Measurements from ENCODE around the gene HAL. TPM values are rescaled to one million over a fixed set of nuclear protein-coding genes. Genes with fewer than 3 reads are reported as not detected.

HAL gene
- 1.8 TPM for total RNA-seq (2021; ENCODE audit: unreplicated experiment)
- polyA plus RNA-seq (2012): 0.40 and 0.90 TPM in 2 replicates
- Bru-seq, nascent RNA: percentile 46 among the genes with signal in this experiment
- percentile 53 among the genes with signal in this experiment for BruChase-seq, experiment 1, labeled RNA remaining after a 6-hour chase
- percentile 56 among the genes with signal in this experiment for BruChase-seq, experiment 2, labeled RNA remaining after a 2-hour chase
- long read RNA-seq: 0 reads

GRCh38 chr12:95996034-95996658, at the start of gene HAL:
Gene HAL, minus strand, starts transcription at chr12:95996344. Its CDS starts 434 bp downstream, at chr12:95995910.
- DNase-seq (ENCODE audit: low read depth, low spot score): no peak
- Histone ChIP-seq H3K36me3 (ENCODE audit: control insufficient read depth in 1 of 2, insufficient read depth in 2 of 2, low read length in 2 of 2) (no peaks in the 10 kb centered on the region; a peak in 1 of 4 replicates), H3K9ac (ENCODE audit: low read length) (no peak within 1 kb of the TSS), H3K79me2 (ENCODE audit: insufficient read depth, low read length) (no peaks in the 10 kb centered on the region), H4K20me1 (ENCODE audit: insufficient read depth) (no peaks in the 10 kb centered on the region), H3K27ac (ENCODE audit: low read depth, low read length) (no peak within 1 kb of the TSS), H3K4me2 (ENCODE audit: low read length) (no peak within 1 kb of the TSS), H2AFZ (ENCODE audit: low read depth, low read length, poor library complexity, severe bottlenecking) (no peak within 1 kb of the TSS), H3K9me3 (ENCODE audit: control insufficient read depth in 1 of 2, insufficient read depth in 1 of 2, low read depth in 1 of 2, low read length in 2 of 2) (no peaks in the 10 kb centered on the region), H3K4me3 (replicated peaks in 1 of 2; ENCODE audit: low read depth in 1 of 2, low read length in 2 of 2) (no peak within 1 kb of the TSS), H3K27me3 (ENCODE audit: insufficient read depth, low read length) (no peaks in the 10 kb centered on the region), H3K9me2 (ENCODE audit: insufficient read depth) (no peaks in the 10 kb centered on the region), H3K4me1 (ENCODE audit: control insufficient read depth in 1 of 2, insufficient read depth in 2 of 2, low read length in 2 of 2) (no peaks in the 10 kb centered on the region)
- no peak for ATAC-seq
- intact Hi-C loops (cut with micrococcal nuclease): no loop called here
- ChIA-PET POLR2A (no interaction called here), RAD21 (ENCODE audit: low non-redundant PET in 1 of 2, low total read pairs in 2 of 2, uncharacterized antibody in 2 of 2, unreplicated experiment in 2 of 2) (no interaction called here), CTCF (no interaction called here)
- TF ChIP-seq ELF1 (IDR thresholded peaks at IDR 0.05; ENCODE audit: borderline replicate concordance, low read depth): no peak
- TF ChIP-seq, protein P1, sequence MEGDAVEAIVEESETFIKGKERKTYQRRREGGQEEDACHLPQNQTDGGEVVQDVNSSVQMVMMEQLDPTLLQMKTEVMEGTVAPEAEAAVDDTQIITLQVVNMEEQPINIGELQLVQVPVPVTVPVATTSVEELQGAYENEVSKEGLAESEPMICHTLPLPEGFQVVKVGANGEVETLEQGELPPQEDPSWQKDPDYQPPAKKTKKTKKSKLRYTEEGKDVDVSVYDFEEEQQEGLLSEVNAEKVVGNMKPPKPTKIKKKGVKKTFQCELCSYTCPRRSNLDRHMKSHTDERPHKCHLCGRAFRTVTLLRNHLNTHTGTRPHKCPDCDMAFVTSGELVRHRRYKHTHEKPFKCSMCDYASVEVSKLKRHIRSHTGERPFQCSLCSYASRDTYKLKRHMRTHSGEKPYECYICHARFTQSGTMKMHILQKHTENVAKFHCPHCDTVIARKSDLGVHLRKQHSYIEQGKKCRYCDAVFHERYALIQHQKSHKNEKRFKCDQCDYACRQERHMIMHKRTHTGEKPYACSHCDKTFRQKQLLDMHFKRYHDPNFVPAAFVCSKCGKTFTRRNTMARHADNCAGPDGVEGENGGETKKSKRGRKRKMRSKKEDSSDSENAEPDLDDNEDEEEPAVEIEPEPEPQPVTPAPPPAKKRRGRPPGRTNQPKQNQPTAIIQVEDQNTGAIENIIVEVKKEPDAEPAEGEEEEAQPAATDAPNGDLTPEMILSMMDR (IDR thresholded peaks at IDR 0.05 in 2 of 3, conservative IDR thresholded peaks at IDR 0.05 in 1 of 3; ENCODE audit: borderline replicate concordance in 1 of 3, insufficient read depth in 1 of 3, low read depth in 2 of 3, low read length in 2 of 3): no peak
- TF ChIP-seq TCF7L2 (IDR thresholded peaks at IDR 0.05; ENCODE audit: borderline replicate concordance, extremely low read depth, insufficient read depth, insufficient read length): no peak
- no peak for TF ChIP-seq POLR2A (IDR thresholded peaks at IDR 0.05; ENCODE audit: borderline replicate concordance, extremely low read depth, insufficient read depth, insufficient read length)
- no peak for TF ChIP-seq EGR1 (IDR thresholded peaks at IDR 0.05; ENCODE audit: low read depth)
- no peak for TF ChIP-seq JUND (IDR thresholded peaks at IDR 0.05)
- no peak for TF ChIP-seq SP1 (IDR thresholded peaks at IDR 0.05; ENCODE audit: low read depth)
- TF ChIP-seq REST (IDR thresholded peaks at IDR 0.05; ENCODE audit: low read depth): no peak
- TF ChIP-seq, protein P2, sequence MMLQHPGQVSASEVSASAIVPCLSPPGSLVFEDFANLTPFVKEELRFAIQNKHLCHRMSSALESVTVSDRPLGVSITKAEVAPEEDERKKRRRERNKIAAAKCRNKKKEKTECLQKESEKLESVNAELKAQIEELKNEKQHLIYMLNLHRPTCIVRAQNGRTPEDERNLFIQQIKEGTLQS (IDR thresholded peaks at IDR 0.05): no peak
- TF ChIP-seq ZFX (IDR thresholded peaks at IDR 0.05): no peak
- no peak for TF ChIP-seq POLR2AphosphoS5 (IDR thresholded peaks at IDR 0.05; ENCODE audit: low read depth, low read length)
- TF ChIP-seq FOSL1 (IDR thresholded peaks at IDR 0.05; ENCODE audit: low read depth): no peak
- TF ChIP-seq YY1 (IDR thresholded peaks at IDR 0.05; ENCODE audit: extremely low read depth, insufficient replicate concordance, low read depth, low read length): no peak
- TF ChIP-seq CBX3 (IDR thresholded peaks at IDR 0.05; ENCODE audit: low read depth): no peak
- no peak for TF ChIP-seq EZH2 (IDR thresholded peaks at IDR 0.05)
- no peak for TF ChIP-seq ZNF274 (IDR thresholded peaks at IDR 0.05; ENCODE audit: low read depth, low read length)
- TF ChIP-seq, protein P3, sequence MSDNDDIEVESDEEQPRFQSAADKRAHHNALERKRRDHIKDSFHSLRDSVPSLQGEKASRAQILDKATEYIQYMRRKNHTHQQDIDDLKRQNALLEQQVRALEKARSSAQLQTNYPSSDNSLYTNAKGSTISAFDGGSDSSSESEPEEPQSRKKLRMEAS (IDR thresholded peaks at IDR 0.05): no peak
- TF ChIP-seq, protein P4, sequence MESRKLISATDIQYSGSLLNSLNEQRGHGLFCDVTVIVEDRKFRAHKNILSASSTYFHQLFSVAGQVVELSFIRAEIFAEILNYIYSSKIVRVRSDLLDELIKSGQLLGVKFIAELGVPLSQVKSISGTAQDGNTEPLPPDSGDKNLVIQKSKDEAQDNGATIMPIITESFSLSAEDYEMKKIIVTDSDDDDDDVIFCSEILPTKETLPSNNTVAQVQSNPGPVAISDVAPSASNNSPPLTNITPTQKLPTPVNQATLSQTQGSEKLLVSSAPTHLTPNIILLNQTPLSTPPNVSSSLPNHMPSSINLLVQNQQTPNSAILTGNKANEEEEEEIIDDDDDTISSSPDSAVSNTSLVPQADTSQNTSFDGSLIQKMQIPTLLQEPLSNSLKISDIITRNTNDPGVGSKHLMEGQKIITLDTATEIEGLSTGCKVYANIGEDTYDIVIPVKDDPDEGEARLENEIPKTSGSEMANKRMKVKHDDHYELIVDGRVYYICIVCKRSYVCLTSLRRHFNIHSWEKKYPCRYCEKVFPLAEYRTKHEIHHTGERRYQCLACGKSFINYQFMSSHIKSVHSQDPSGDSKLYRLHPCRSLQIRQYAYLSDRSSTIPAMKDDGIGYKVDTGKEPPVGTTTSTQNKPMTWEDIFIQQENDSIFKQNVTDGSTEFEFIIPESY (IDR thresholded peaks at IDR 0.05; ENCODE audit: extremely low read depth, insufficient replicate concordance, low read length): no peak
- no peak for TF ChIP-seq EZH2phosphoT487 (IDR thresholded peaks at IDR 0.05; ENCODE audit: borderline replicate concordance)
- TF ChIP-seq SIN3A (IDR thresholded peaks at IDR 0.05; ENCODE audit: low read depth): no peak
- no TSS peak for BruUV-seq (replicated peaks)
